GM11168 (cell line): Measurements from ENCODE around the gene BIRC7.

Source experiments
- in situ Hi-C: fragments of 300-500 bp; cut with MboI; formaldehyde crosslinking; loops from one replicate; pipeline ENCODE4 v1.12.0; 2022; ENCODE audit warnings: low sequenced_read_pairs; ENCODE audit not compliant: unreplicated experiment

The BIRC7 gene, protein sequence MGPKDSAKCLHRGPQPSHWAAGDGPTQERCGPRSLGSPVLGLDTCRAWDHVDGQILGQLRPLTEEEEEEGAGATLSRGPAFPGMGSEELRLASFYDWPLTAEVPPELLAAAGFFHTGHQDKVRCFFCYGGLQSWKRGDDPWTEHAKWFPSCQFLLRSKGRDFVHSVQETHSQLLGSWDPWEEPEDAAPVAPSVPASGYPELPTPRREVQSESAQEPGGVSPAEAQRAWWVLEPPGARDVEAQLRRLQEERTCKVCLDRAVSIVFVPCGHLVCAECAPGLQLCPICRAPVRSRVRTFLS

DNA sequence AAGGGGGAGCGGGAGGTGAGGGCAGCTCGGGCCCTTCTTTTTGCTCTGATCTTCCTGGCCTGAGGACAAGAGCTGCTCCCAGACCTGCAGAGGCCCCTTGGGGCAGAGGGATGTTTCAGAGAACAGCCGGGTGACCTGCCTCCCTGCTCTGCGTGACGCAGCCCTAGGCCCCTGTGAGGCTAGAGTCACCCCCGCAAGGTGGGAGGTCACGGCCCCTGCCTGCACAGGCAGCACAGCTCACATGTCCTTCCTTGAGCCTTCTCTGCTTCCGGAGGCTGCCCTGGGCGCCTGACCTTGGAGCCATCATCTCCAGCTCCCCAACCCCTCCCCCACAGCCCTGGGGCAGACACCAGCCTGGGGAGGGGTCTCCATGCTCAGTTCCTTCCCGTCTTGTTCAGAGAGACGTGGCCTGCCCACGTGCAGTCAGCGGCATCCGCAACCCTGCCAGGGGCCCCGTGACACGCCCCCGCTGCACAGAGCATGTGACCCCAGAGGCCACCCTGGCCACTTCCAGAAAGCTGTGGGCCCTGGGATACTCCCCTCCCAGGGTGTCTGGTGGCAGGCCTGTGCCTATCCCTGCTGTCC lies at the start of gene BIRC7:
TSS of gene BIRC7 (plus strand) at position 507 of the 585 bp plus-strand sequence. CDS start 192 bp downstream, outside the sequence.
- in situ Hi-C loops = no loop called here

DNA sequence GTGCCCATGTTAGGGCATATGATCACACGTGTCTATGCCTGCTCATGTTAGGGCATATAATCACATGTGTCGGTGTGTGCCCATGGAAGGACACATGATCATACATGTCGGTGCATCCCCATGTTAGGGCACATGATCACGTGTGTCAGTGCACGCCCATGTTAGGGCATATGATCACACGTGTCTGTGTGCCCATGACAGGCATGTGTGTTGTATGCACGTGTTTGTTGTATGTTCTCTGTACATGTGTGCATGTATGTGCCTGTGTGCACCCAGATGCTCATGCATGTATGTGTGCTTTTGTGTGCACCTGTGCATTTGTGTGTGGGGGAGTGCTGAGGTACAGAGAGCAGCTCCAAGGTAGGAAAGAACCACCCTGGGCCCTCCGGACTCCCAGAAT lies 49.6 kb upstream of the BIRC7 start:
- in situ Hi-C loops = loop anchor here (10.0 kb wide), 1 partner anchor 131 kb away; no protein-coding TSS in a partner anchor

DNA sequence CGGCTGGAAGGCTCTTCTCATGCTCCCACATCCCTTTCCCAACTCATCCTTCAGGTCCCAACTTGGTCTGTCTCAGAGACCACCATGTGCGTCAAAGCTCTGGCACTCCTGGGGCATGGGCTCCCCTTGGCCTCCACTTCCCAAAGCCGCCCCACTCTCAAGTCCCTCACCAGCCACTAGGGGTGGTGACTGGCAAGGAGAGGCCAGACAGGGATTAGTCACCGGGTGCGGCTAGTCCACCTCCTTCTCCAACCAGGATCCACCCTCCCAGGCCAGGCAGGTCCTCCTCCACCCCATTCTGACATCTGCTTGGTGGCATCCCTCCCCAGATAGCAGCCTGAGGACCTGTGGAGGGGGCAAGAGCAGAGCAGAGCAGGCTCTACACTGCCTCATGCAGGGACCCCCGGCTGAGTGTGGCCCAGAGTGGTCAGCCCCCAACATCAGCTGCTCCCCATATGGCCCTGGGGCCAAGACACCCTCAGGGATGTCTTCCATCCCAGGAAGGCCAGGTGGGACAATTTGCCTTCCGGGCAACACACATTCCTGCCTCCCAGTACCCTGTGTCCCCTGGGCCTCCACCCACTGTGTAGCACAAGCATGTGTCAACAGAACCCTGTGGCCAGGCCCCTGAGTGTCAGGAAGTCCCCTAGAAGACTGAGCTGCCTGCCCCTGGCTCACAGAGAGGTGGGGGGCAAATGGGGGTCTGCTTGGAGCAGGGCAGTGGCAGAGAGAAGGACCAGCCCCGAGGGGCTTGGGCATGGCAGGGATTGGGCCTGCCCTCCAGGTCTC lies 49.0 kb upstream of the BIRC7 start:
- in situ Hi-C loops = loop anchor here (10.0 kb wide), 1 partner anchor 132 kb away; no protein-coding TSS in a partner anchor

DNA sequence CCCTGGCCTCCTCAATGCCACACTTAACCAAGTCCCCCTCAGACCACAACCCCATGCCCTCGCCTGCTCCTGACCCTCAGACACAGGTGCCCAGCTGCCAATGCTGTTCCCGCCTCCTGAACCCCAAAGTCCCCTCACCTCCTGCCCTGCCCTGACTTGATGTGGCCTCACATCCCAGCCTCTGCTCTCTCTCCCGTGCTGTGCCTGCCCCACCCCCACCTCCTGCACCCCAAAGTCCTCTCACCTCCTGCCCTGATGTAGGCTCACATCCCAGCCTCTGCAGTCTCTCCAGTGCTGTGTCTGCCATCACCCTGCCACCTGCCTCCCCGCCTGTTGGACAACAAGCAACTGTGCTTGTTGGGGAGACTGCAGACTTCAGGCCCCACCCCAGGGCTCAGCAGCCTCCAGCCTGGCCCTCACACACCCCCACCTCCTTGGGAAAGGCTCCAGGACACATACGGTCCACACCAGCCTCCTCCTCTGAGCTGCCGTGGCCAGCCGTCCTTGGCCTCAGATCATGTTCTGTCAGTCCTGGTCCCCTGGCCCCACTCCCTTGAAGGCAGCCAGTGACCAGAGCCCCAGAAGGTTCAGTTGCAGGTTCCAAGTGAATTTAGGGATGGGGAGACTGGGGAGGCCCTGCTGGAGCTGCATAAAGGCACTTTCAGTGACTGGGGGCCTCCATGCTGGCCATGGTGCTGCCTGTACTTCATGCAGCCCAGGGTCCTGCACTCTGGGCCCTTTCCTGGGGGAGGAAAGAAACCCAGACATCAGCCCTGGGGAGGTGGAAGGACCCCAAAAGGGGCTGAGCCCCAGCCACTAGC lies 48.2 kb upstream of the BIRC7 start:
- in situ Hi-C loops = loop anchor here (10.0 kb wide), 1 partner anchor 133 kb away; no protein-coding TSS in a partner anchor

DNA sequence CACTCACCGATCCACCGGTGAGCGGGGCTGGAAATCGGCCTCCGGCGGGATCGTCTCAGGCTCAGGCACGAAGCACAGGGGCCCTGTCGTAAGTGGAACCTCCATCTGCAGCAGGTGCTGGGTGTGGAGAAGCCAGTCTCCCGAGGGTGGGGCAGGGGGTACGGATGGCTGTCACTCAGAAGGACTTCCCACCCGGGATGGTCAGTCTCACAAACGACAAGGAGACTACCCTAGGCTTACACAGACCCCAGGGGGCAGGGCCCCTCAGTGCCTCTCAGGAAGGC lies 47.6 kb upstream of the BIRC7 start:
- in situ Hi-C loops = loop anchor here (10.0 kb wide), 1 partner anchor 133 kb away; no protein-coding TSS in a partner anchor

DNA sequence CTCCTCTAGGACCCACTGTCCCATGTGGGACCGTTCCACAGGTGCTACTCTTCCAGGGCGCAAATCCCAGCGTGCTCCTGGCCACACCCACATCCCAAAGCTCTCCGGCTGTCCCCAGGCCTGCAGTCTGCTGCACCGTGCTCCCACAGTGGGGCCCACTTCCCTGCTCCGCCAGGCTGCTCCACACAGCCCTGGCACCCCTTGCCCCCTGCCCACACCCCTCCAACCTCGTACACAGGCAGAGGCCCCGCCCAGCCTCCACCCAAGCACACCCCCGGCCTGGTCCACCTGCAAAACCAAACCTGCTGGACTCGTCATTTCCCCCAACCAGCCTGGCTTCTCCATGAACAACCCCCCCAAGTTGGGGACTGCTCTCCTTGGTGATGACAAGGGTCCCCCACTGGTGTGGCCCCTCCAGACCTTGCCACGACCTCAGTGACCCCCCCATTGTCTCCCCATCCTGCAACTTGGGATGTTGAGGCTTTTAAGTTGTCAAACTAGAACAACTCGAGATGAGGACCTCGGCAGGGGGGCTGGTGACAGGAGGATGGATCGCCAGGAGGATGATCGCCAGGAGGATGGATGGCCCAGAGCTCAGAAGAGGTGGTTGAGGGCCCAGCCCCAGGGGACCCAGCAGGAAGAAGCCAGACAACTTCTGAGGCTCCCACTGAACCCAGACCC lies 46.9 kb upstream of the BIRC7 start:
- in situ Hi-C loops = loop anchor here (10.0 kb wide), 1 partner anchor 134 kb away; no protein-coding TSS in a partner anchor

DNA sequence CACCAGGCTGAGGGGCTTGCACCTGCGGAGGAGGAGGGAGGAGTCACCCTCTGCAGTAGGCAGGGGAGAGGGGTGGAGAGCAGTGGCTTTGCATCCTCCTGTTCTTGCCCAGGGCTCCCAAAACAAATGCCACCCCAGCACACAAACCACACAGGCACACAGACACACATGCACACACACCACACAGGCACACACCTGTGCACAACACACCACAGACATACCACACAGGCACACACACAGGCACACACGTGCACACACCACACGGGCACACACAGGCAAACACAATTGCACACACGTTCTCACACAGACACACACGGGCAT lies 46.4 kb upstream of the BIRC7 start:
- in situ Hi-C loops = loop anchor here (10.0 kb wide), 1 partner anchor 134 kb away; no protein-coding TSS in a partner anchor

DNA sequence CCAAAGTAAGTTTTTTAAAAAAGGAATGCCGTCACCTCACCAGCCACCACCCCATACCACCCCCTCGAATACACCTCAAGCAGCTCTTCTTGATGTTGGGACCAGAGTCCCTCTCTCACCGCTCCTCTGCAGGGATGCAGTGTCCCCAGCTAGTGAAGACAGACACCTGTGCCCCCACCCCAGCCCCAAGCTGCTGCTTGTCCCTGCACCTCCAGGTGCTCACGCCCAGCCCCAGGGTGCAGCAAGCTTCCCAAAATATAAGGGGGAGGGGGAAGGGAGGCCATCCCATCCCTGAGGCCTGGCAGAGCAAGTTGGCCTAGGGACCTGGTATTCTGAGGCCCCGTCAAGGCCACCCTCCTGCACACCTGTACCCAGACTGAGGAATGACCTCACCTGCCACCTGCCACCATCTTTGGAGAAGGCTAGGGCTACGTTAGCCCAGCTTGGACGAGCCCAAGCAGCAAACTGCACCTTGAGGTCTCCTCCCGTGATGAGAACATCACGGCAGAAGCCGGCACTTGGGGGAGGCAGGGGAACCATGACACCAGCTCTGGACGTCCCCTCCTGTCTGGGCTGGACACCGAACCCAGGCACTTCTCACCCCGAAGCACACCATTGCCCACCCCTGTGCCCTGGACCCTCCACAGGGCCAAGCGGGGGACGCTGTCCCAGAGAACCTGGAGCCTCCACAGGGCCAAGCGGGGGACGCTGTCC lies 45.7 kb upstream of the BIRC7 start:
- in situ Hi-C loops = loop anchor here (10.0 kb wide), 1 partner anchor 135 kb away; no protein-coding TSS in a partner anchor

DNA sequence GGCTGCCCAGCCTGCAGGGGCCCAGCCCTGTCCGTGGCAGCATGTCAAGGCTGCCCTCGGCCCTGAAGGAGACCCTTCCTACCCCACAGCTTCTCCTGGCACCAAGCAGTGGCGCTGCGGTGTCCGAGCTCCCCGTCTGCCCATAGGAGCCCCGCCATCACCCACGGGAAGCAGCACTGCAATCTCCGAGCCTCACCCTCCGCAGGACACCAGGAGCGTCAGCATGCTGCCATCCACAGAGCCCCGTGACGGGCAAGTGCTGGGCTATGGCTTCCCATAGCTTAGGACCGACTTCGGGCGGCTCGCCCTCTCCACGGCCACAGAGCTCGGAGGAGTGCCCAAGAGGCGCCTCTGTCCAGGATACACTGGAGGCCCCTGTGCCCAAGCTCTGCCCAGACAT lies 44.9 kb upstream of the BIRC7 start:
- in situ Hi-C loops = no loop called here

DNA sequence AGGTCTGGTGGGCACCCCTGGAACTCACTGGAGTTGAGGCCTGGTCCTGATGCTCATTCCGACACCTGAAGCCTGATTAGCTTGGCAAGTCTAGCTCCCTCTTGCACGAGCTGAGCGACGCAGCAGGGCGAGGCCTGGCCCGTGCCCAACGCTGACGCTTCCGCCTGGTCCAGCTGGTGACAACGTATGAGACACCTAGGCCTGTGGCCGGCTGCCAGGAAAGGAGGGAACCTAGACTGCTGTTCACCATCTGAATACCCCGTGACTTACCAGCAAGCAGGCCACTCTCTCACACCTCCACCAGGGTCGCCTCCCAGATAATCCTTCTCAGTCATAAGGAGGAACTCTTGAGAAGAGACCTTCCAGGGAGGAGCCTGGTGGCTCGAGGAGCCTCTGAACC lies 44.3 kb upstream of the BIRC7 start:
- in situ Hi-C loops = no loop called here

DNA sequence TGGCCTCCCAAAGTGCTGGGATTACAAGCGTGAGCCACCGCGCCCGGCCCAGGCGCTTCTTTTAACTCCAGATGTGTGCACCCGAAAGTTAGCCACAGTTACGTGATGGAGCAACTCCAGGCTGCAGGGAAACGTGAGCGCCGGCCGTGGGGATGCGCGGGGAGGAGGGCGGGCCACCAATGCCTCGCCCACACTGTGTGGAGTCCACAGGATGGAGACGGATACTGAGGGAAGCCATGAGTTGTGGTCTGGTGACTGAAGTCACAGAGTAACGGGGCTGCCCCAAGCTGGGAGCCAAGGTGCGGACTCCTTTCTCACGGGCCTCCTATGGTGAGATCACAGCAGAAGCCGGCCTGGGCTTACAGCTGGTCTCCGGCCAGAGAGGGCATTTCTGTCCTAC lies 43.0 kb upstream of the BIRC7 start:
- in situ Hi-C loops = no loop called here

DNA sequence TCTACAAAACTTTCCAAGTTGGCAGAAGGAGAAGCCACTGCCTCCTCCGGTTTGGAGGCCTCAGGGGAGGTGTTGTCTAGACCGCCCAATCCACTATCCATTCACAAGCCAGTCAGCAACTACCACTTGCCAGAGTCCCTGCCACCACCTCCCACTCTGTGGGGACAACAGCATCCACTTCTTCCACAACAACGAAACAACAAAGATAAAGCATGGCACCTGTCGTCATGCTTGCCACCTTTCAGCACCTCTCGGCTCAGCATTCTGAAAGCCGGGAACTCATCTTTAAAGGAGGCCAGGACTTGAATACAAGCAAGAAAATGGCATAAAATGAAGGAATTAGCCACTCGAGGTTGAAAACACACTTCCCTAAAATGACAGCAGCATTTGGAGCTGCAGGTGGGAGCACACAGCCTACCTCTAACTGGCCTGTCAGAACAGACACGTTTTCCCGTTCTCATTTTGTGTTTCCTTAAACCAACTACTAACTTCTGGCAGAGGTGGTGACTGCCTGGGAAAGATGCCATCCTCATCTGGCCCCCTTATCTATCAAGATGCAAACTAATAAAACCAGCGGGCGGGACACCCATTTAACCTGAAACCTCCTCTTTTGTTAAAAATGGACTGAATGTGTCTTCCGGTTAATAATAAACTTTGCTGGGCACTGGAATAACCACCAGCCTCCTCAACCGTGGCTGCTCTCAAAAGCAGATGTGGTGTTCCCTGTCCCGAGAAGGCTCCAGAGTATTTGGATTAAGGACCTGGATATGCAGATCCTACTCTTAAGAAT lies 41.5 kb upstream of the BIRC7 start:
- in situ Hi-C loops = no loop called here

DNA sequence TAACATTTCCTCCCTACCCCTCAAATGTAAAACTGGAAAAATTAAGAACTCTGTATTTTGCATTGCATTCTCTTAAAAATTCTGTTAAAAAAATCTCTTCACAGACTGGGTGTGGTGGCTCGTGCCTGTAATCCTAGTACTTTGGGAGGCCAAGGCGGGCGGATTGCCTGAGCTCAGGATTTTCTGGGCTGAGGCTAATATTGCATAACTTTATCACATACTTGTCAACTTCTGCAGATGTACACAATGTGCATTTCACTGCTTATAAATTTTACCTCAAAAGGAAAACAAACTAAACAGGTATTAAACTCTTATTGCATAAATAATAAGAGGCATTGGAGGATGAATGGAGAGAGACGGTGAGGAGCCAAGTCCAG lies 40.9 kb upstream of the BIRC7 start:
- in situ Hi-C loops = no loop called here

DNA sequence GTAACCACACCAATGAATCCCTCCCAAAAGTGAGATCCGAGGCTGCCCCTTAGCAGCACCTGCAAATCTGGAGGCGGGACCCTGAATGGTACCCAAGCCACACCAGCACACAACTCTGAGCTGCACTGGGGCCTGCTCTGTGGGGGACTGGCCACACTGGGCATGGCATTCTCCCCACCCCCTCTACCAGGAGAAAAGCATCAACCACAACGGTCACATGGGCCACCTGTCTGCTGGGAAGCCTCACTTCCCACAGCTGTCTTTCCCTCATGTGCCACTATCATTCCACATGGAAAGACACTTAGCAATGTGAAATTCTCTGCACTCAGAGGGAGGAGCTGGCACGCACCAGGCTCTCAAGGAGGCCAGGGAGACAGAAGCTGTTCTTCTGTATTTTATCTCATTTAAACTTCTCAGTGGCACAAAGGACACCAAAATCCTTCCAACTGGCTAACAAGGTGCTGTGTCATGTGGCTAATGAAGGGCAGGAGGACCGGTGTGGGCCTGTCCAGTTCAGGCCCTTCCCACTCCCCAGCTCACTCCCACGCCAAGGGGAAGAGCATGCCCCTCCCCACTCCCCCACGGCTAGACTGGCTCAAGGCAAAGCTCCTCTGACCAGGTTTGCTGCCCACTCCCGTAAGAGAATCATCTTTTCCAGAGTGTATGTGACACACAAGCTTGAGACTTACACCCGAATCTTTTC lies 38.8 kb upstream of the BIRC7 start:
- in situ Hi-C loops = no loop called here

DNA sequence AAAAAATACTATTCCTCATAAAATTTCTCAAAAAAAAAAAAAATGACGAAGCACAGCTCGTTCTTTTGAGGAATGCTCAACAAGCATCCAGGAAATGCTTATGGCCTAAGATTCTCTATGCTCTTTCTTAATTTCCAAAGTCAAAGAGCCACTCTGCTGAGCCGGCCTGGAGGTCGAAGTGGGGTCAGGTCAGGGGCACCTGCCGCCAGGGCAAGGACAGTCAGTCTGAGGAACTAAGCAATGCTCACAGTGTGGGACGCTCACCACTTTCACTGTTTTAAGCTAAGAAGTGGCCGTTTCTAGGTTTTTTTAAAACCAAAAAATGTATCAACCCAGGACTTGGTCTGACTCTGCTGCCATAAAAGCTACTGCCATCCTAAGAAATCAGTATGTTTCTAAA lies 37.1 kb upstream of the BIRC7 start:
- in situ Hi-C loops = no loop called here

DNA sequence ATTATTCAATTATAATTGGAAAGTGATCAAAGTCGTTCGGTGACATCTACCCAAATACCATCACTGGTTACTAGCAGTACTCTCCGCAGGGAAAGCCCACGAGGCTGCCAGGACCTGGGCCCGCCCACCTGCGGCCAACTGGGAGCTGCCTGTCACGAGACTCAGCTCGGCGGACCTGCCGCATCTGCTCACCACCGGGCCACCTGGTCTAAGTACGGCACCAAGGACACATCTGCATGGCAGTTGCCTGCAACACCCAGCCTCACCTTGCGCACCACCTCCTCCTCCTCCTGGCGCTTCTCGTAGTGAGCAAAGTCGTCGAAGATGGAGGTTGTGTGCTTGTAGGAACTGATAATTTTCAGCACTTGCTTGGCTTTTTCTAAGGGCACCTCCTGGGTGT lies 33.7 kb upstream of the BIRC7 start:
- in situ Hi-C loops = no loop called here

DNA sequence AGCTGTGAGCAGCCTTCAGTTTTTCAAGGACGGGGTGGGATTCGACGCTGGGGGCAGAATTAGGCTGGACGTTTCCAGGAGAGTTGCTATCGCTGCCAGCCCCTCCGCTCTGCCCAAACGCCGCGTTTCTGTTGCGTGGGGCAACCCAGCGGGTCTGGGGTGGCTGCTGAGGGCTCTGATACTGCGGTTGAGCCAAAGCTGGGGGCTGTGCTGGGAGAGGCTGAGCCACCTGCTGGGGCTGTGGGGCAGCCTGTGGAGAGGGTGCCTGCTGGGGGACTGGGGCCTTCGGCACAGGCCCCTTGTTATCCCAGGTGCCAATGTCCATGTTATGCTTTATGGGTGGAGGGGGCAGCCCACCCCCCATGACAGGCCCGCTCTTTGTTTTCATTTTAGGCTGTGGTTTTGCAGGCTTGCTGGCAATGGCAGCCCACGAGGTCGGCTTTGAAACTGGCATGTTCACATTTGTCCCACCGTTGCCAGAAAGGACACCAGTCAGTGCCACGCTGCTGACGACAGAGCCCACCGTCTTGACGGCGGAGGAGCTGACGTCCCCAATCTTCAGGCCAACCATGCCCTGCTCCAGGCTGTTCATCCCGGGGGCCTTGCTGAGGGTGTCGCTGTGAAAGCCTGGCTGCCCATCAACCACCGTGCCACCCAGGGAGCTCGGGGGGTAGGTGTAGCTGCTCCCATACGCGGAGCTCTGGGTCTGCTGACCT lies 32.7 kb upstream of the BIRC7 start:
- in situ Hi-C loops = no loop called here
